ENCODE results near the gene MTMR6. TPM values are rescaled to one million over a fixed set of nuclear protein-coding genes. Genes with fewer than 3 reads are reported as not detected.

Gene MTMR6
- total RNA-seq, 4 donors from 2014 or later: 25.1 to 34.1 (median 28.5) TPM

GRCh38 chr13:25225970-25226369 is 61.3 kb downstream of the MTMR6 start:
- TF ChIP-seq POLR2A (IDR thresholded peaks at IDR 0.05) (no peak), CTCF (IDR thresholded peaks at IDR 0.05) (no peak)
- DNase-seq: no peak
- Histone ChIP-seq H3K27me3 (no peaks in the 10 kb centered on the region), H3K27ac (no peak overlapping the region), H3K4me3 (replicated peaks in 1 of 3) (no peak overlapping the region), H3K4me1 (no peaks in the 10 kb centered on the region), H3K36me3 (no peaks in the 10 kb centered on the region), H3K9me3 (no peaks in the 10 kb centered on the region)
- intact Hi-C loops (cut with DNase I): no loop called here
- 87 to 93% methylated on average over 4 of the region's 4 CpGs for WGBS, 2 donors

GRCh38 chr13:25224151-25224550 is 63.1 kb downstream of the MTMR6 start:
- H3K4me3 ChIP-seq (replicated peaks in 1 of 3): no peak overlapping the region
- no peak overlapping the region for H3K27ac ChIP-seq
- TF ChIP-seq CTCF (IDR thresholded peaks at IDR 0.05) (no peak), POLR2A (IDR thresholded peaks at IDR 0.05) (no peak)
- intact Hi-C loops (cut with DNase I): no loop called here
- H3K4me1 ChIP-seq: no peaks in the 10 kb centered on the region
- DNase-seq: no peak
- no peaks in the 10 kb centered on the region for H3K9me3 ChIP-seq
- H3K36me3 ChIP-seq: no peaks in the 10 kb centered on the region
- H3K27me3 ChIP-seq: no peaks in the 10 kb centered on the region
- 86 to 92% methylated on average over 9 of the region's 9 CpGs for WGBS, 2 donors

GRCh38 chr13:25222740-25223139 is 64.5 kb downstream of the MTMR6 start:
- DNase-seq: no peak
- Histone ChIP-seq H3K27ac (no peak overlapping the region), H3K9me3 (no peaks in the 10 kb centered on the region), H3K4me1 (no peaks in the 10 kb centered on the region), H3K36me3 (no peaks in the 10 kb centered on the region), H3K4me3 (replicated peaks in 1 of 3) (no peak overlapping the region), H3K27me3 (no peaks in the 10 kb centered on the region)
- TF ChIP-seq CTCF (IDR thresholded peaks at IDR 0.05) (no peak), POLR2A (IDR thresholded peaks at IDR 0.05) (no peak)
- WGBS, 2 donors: 70 to 80% methylated on average over 9 of the region's 9 CpGs
- intact Hi-C loops (cut with DNase I): no loop called here

GRCh38 chr13:25218019-25218418 is 69.3 kb downstream of the MTMR6 start:
- TF ChIP-seq POLR2A (IDR thresholded peaks at IDR 0.05) (no peak), CTCF (IDR thresholded peaks at IDR 0.05) (no peak)
- WGBS, 2 donors: 83 to 86% methylated on average over 5 of the region's 5 CpGs

GRCh38 chr13:25217023-25217885 is 70.0 kb downstream of the MTMR6 start:
- DNase-seq: no peak
- H3K27ac ChIP-seq: no peak overlapping the region
- no peak overlapping the region for H3K4me3 ChIP-seq (replicated peaks in 1 of 3)
- H3K4me1 ChIP-seq: no peaks in the 10 kb centered on the region
- WGBS, 2 donors: 51 to 56% methylated on average over 12 of the region's 12 CpGs
- intact Hi-C loops (cut with DNase I): no loop called here
- no peaks in the 10 kb centered on the region for H3K9me3 ChIP-seq
- TF ChIP-seq POLR2A (IDR thresholded peaks at IDR 0.05) (no peak), CTCF (IDR thresholded peaks at IDR 0.05) (no peak)
- H3K27me3 ChIP-seq: no peaks in the 10 kb centered on the region
- no peaks in the 10 kb centered on the region for H3K36me3 ChIP-seq

More at GRCh38 chr13:25218019-25218418, 69.3 kb downstream of the MTMR6 start:
- no peaks in the 10 kb centered on the region for H3K9me3 ChIP-seq
- intact Hi-C loops (cut with DNase I): no loop called here
- DNase-seq: no peak
- H3K27ac ChIP-seq: no peak overlapping the region
- H3K4me3 ChIP-seq (replicated peaks in 1 of 3): no peak overlapping the region
- H3K4me1 ChIP-seq: no peaks in the 10 kb centered on the region
- no peaks in the 10 kb centered on the region for H3K27me3 ChIP-seq
- H3K36me3 ChIP-seq: no peaks in the 10 kb centered on the region

All from thyroid gland (tissue), 4 donors.